H54 (cell line): Measurements from ENCODE around the gene METTL22.

Experiments
- DNase-seq: peaks from one replicate; pipeline ENCODE4 v3.0.0; 2011; ENCODE audit warnings: low spot score, mixed read lengths; ENCODE audit not compliant: insufficient read length
- FAIRE-seq: peaks from 3 replicates; lab custom pipeline; 2011; peaks lifted over from hg19 to GRCh38; lab: Jason Lieb, UNC
- POLR2A ChIP-seq: IDR thresholded peaks from 2 replicates; pipeline ENCODE4 v1.6.1; 2011; ENCODE audit warnings: low read depth, mild to moderate bottlenecking, low read length

METTL22 gene

DNA sequence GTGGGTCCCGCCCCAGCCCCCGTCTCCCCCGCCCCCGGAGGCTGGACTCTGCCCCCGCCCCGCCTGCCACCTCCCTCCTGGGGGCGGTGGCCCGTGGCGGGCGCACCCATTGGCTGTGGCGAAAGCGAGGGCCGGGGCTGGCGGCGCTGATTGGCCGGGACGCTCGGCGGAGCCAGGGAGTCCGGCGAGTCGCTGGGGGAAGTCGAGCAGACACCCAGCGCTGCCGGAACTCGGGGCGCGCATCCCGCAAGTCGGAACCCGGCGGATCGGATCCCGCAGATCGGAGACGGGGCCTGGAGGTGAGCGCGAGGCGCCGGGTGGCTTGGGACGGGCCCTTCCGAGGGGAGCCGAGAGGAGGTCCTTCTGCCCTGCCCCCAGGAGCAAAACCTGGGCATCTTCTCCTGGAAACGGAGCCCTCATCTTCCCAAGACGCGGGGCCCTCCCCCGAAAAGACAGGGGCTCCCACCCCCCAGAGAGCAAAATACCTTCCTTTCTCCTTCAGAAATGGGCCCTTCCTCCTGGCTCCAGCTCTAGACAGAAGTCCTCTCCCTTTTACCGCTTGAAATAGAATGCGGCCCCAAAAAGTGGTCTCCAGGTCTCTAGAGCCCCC, 53.0 kb downstream of the METTL22 start, which contains the start of gene ABAT:
ABAT (plus strand) TSS at position 205 of the 610 bp plus-strand sequence. CDS start 61,123 bp downstream, outside the sequence.
- TF ChIP-seq POLR2A: no peak; the same call in 1 of the 2 replicates
- DNase-seq: peak; percentile 93

DNA sequence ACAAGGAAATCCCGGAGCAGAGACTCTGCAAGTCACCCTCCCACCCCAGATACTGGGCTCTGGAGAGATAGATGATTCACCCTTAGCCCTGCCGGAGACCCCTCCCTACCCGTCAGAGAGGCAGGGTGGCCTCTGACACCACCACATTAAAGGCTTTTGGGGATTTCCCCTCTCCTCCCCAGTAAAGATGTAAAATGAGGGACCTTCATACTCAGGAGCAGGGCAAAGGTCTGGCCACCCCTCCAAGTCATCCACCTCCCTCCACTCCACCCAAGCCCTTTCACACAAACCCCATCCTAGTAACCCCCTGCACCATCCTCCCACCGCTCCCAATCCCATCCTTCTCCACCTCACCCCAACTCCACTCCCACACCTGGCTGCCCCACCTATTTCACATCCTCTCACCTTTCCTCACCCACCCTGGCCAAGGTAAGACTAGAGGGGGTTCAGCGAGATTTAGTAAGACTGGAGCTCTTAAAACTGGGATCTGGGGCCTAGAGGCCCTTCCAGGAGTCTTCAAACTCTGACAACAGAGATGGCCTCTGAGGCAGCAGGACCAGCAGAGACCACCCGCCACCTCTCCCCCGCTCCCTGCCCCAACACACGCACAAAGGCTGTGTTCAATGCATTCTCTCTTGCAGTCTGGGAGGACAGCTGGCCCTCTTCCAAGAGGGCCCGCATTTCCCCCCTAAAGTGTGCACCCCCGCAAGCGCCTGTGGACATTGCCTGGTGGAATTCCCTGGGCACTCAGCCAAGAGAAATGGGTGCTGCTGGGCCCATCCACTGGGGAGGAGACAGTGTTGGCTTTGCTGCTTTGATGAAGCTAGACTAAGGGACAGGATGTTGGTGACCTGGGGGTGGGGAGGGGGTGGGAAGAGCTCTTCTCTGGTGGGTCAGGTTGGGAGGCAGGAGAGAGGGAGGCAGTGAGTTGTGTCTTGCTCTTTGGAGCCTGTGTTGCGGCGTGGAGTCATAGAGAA, 54.0 kb downstream of the METTL22 start:
- FAIRE-seq: no peak
- DNase-seq: no peak

More for the DNA sequence above, 53.0 kb downstream of the METTL22 start, which contains the start of gene ABAT:
- FAIRE-seq: no peak

DNA sequence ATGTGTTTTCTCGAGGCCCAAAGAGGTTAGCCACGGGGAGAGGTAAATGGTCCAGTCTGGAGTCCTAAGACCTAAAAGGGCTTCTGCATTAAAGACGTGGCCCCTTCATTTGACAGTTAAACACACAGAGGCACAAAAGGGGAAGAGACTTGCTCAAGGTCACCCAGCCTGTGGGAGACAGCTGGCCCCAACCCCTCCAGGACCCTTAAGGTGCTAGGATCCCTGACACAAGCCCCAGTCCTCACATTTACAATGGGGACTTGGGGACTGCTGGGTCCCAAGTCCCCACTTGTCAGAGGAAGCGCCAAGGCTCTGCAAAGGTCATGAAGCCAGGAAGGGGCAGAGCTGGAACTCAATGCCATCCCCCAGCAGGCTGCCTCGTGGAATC, 54.7 kb downstream of the METTL22 start:
- FAIRE-seq: no peak
- no peak for TF ChIP-seq POLR2A
- DNase-seq: no peak

More for the DNA sequence above, 54.0 kb downstream of the METTL22 start:
- TF ChIP-seq POLR2A: no peak

DNA sequence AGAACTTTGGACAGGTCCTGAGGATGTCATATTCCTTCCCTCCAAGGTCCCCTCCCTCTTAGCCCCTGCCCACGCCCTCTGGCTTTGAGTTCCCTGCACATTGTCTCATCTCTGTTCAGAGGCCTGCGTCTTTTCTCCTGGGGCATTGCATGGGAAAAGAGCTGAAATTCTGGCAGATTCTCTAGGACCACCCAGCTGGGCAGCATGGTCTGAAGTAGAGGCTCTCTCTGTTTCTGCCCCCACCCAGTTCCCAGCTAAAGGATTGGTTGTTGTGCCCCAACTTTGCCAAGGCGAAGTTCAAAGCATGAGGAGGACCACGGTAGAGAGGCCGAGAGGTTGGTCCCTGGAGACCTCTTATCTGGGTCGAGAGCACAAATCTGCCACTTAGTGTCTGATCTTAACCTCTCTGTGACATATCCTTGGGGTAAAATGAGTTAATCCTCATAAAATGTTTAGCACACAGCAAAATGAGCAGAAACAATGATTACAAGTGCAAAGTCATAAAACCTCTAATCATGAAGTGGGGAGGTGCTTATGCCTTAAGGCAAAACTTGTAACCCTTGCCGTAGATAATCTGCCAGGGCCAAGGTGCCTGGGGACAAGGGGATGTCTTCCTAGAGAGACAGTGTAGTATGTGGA, 55.4 kb downstream of the METTL22 start:
- no peak for DNase-seq
- TF ChIP-seq POLR2A: no peak
- FAIRE-seq: no peak

DNA sequence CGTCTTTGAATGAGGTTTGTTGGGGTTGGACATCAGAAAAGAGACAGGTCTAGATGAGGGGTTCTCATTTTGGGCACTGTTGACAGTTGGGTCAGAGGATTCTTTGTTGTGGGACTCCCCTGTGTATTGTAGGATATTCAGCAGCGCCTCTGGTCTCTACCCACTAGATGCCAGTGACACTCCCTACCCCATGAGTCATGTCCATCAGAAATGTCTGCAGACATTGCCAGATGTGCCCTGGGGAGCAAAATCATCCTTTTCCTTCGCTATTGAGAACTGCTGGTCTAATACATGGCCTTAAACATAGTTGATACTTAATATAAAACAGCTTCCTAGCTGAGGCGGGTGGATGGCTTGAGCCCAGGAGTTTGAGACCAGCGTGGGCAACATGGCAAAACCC, 56.0 kb downstream of the METTL22 start:
- DNase-seq (no peak), FAIRE-seq (no peak)
- TF ChIP-seq POLR2A: no peak

DNA sequence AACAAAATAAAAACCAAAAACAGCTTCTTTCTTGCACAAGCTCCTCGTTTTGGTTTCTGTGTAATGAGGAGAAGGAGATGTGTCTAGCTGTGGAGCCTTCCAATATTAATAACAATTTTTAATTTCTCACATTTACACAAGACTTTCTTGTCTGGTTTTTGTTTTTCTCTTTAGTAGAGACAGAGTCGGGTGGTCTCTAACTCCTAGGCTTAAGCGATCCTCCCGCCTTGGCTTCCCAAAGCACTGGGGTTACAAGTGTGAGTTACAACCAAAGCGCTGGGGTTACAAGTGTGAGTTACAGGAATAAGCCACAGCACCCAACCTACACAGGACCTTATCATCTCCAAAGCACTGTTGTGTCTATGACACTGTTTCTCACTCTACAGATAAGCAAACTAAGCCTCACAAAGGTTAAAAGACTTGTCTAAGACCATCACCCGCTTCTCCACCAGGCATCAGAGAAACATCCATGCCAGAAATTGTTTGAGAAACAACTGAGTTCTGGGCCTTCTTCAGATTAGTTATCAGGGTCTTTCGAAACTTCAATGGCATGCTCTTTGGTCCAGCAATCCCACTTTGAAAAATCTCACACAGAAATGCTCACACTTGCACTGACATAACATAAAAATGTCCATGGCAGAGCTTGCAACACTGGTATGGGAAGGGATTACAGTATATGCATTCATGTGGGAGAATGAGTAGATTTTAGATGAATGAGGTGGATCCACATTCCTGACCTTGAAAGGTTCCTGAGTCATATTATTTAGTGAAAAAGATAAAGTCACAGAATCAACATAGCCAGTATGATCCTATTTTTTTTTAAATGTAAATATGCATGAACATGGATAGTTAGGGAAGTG, 56.8 kb downstream of the METTL22 start:
- no peak for FAIRE-seq
- DNase-seq: peak; percentile 44
- TF ChIP-seq POLR2A: no peak

DNA sequence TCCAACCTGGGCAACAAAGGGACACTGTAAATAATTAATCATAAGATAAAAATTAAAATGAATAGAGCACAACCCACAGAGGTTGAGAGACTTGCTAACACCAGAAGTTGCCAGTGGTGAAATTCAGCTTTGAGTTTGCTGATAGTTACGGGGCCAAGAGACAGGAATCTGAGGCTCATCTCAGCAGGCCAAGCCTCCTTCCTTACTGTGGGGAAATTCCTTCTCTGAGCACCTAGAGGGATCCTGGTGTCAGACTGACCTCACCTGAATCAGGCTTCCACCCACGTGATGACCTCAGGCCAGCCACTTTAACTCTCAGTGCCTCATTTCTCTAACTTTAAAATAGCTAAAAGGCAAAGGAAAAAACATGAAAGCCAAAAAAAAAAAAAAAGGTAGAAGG, 57.7 kb downstream of the METTL22 start:
- DNase-seq: no peak
- no peak for TF ChIP-seq POLR2A
- FAIRE-seq: no peak

DNA sequence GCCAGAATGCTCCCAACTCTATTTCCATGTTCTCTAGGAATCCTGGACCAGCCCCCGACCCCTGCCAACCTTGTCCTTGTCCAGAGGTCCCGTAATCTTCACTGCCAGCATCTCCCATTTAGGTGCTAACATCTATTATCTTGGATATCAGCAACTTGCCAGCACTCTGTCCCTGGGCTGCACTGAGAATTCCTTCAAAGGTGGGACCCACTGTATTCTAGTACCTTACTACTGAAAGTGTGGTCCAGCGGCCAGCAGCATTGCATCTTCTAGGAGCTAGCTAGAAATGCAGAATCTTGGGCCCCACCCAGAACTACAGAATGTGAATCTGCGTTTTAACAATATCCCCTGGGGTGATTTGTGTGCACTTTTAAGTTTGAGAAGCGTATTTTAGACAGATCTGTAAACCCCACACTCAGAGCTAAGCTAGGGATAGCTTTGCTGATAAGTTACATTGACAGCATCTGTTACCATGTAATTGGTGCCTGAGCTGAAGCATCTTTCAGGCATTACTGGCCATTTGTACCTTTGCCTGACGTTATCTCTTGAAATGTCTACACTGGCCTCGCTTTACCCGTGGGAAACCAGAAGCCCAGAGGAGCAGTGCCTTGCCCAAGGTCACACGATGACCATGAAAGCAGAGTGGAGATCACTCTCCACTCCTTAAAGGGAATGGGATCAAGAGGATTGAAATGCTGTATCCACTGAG, 61.2 kb downstream of the METTL22 start:
- TF ChIP-seq POLR2A: no peak
- FAIRE-seq (no peak), DNase-seq (no peak)

DNA sequence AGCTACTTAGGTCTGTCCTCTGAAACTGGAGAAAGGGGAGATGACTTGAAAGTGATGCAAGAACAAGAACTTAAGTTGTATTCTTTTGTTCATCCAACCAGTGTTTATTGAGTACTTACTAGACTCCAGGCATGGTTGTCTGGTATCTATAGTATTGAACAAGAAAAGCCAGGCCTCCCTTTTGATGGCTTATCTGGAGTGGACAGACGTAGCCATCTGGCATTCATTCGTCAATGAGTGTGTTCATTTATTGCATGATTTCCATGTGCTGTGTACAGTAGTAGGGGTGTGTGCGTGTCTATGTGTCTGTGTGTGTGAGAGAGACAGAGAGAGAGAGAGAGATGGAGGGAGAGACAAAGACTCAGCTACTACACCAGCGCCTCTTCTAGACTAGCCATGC, 62.1 kb downstream of the METTL22 start:
- TF ChIP-seq POLR2A: no peak
- no peak for FAIRE-seq
- no peak for DNase-seq

DNA sequence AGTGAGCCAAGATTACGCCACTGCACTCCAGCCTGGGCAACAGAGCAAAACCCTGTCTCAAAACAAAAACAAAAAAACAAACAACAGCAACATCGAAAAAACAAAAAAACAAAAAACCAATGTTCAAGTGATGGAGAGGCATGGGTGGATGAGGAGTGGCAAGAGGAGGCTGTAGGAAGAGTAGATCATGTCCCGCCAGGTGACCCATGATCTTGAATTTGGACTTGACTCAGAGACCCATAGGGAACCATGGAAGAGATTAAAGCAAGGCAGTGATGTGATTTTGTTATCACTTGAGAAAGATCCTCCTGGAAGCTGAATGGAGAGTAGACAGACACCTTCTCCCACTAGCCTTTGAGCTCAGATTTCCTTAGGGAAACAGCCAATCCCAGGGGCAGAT, 64.1 kb downstream of the METTL22 start:
- FAIRE-seq: no peak
- no peak for DNase-seq
- TF ChIP-seq POLR2A: no peak

DNA sequence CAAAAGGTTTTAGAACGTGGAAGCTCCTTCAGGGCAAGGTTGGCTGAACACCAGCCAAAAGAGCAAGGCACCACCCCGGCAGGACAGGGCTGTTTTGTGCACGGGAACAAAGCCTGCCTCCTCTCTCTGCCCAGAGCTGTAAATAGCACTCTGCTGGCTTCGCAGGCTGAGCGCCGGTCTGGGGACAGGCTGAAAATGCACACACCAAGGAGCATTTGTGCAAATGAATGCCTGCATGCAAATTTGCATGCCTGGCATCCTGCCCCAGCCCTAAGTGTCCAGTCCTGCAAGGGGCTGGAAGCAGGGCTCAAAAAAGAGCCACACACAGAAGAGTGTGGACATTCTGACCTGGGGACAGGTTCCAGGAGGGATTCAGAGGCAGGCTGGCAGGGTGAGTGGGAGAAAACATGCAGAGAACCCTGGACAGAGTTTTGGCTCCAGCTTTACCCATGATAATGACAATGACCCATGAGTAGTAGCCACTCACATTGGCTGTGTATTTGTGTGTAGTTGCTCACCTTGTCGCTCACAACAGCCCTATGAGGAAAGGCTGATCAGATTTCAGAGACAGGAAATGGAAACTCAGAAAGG, 64.6 kb downstream of the METTL22 start:
- no peak for DNase-seq
- FAIRE-seq: no peak
- TF ChIP-seq POLR2A: no peak

DNA sequence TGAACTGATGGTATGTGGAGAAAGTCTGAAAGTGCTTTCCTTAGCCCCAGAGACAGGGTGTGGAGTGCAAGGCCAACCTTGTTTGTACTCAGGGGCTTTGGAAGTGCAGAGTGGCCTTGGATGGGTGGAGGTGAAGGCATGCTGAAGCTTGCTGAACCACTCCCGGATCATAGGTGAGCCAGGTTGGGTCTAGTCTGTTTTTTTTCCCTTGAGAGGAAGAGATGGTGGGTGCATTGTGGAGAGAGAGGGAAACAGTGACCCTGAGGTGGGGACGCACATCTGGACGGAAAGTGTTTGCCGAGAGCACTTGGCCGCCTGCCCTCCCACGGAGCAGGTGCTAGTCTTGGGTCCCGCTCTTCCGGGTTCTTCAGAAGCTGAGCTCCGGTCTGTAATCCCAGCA, 65.4 kb downstream of the METTL22 start:
- FAIRE-seq: no peak
- no peak for TF ChIP-seq POLR2A
- no peak for DNase-seq
